IMR-90 (cell line): ENCODE results near the gene CYP4V2. TPM values are rescaled to one million over a fixed set of nuclear protein-coding genes. Genes with fewer than 3 reads are reported as not detected.

ENCODE experiments used
- ATAC-seq: fragments of 200-7000 bp; cut with Tn5 transposase; 2 replicates; pipeline ENCODE4 v1.9.1; 2020; ENCODE audit warnings: low read depth, mild to moderate bottlenecking, moderate library complexity
- BruUV-seq: library from RNA; stranded (reverse); fragments of 400-500 nt; replicated peaks from 2 replicates; lab custom pipeline; 2021; lab: Mats Ljungman, UMichigan
- CTCF ChIA-PET: fragments of 300-600 bp; formaldehyde crosslinking; extraction: SDS; loops from one replicate; lab custom pipeline; 2021; ENCODE audit warnings: antibody characterized with exemption; lab: Yijun Ruan, JAX
- POLR2A ChIA-PET: fragments of 300-600 bp; sonication (Branson Sonifier 250); formaldehyde crosslinking; loops from one replicate; lab custom pipeline; 2022; ENCODE audit warnings: antibody characterized with exemption; ENCODE audit not compliant: unreplicated experiment; lab: Charles Lee
- DNase-seq: peaks from one replicate; pipeline ENCODE4 v3.0.0; 2013
- H2AFZ ChIP-seq: replicated peaks from 2 replicates; pipeline ENCODE3; 2013; ENCODE audit warnings: low read length, mild to moderate bottlenecking; ENCODE audit not compliant: poor library complexity
- H2AK5ac ChIP-seq: 2 replicates; pipeline ENCODE4 v1.6.1; 2013; ENCODE audit warnings: low read depth, low read length, inconsistent platforms
- H2AK9ac ChIP-seq: replicated peaks from 2 replicates; pipeline ENCODE3; 2013; ENCODE audit warnings: mild to moderate bottlenecking, low read depth, low read length, moderate library complexity; ENCODE audit not compliant: poor library complexity
- H2BK120ac ChIP-seq: 2 replicates; pipeline ENCODE4 v1.6.1; 2013; ENCODE audit warnings: low read depth, low read length, inconsistent platforms
- H2BK15ac ChIP-seq: 3 replicates; pipeline ENCODE4 v1.6.1; 2013; ENCODE audit warnings: low read depth, low read length, inconsistent platforms
- H2BK20ac ChIP-seq: 2 replicates; pipeline ENCODE4 v1.6.1; 2013; ENCODE audit warnings: low read depth, mild to moderate bottlenecking, inconsistent platforms, low read length, moderate library complexity
- H2BK5ac ChIP-seq: 2 replicates; pipeline ENCODE4 v1.6.1; 2013; ENCODE audit warnings: mild to moderate bottlenecking, low read depth, low read length, inconsistent platforms; ENCODE audit not compliant: poor library complexity, severe bottlenecking
- H3K14ac ChIP-seq: replicated peaks from 2 replicates; pipeline ENCODE4 v1.6.1; 2013; ENCODE audit warnings: low read depth, low read length, inconsistent platforms
- H3K18ac ChIP-seq: 2 replicates; pipeline ENCODE4 v1.6.1; 2013; ENCODE audit warnings: low read depth, low read length, control low read depth
- H3K23ac ChIP-seq: 2 replicates; pipeline ENCODE4 v1.6.1; 2013; ENCODE audit warnings: low read depth, low read length, inconsistent platforms
- H3K27ac ChIP-seq: 2 replicates; pipeline ENCODE4 v1.5.1; 2013; ENCODE audit warnings: mild to moderate bottlenecking, control low read depth, low read length; ENCODE audit not compliant: insufficient read depth
- H3K27me3 ChIP-seq: 2 replicates; pipeline ENCODE4 v1.6.1; 2013; ENCODE audit warnings: low read length; ENCODE audit not compliant: control insufficient read depth, insufficient read depth
- H3K36me3 ChIP-seq: 2 replicates; pipeline ENCODE4 v1.6.1; 2013; ENCODE audit warnings: low read length, mixed read lengths; ENCODE audit not compliant: control insufficient read depth, insufficient read depth
- H3K4ac ChIP-seq: 2 replicates; pipeline ENCODE4 v1.6.1; 2013; ENCODE audit warnings: low read depth, low read length, inconsistent platforms
- H3K4me1 ChIP-seq: 2 replicates; pipeline ENCODE4 v1.6.1; 2013; ENCODE audit warnings: low read length, mixed read lengths; ENCODE audit not compliant: control insufficient read depth, insufficient read depth
- H3K4me2 ChIP-seq: 2 replicates; pipeline ENCODE4 v1.6.1; 2013; ENCODE audit warnings: low read depth, mild to moderate bottlenecking, control low read depth, low read length, moderate library complexity
- H3K4me3 ChIP-seq: 2 replicates; pipeline ENCODE4 v1.5.1; 2013; ENCODE audit warnings: low read depth, mild to moderate bottlenecking, control low read depth, low read length, moderate library complexity; ENCODE audit not compliant: insufficient read depth
- H3K56ac ChIP-seq: 2 replicates; pipeline ENCODE4 v1.6.1; 2013; ENCODE audit warnings: low read length, inconsistent platforms; ENCODE audit not compliant: insufficient read depth; ENCODE audit errors: extremely low read depth
- H3K79me1 ChIP-seq, 2 experiments: 2 replicates each; pipeline ENCODE4 v1.6.1; 2013; ENCODE audit warnings: low read length in 2 of 2, inconsistent platforms in 1 of 2, low read depth in 1 of 2
- H3K9ac ChIP-seq: 2 replicates; pipeline ENCODE4 v1.6.1; 2013; ENCODE audit warnings: low read depth, low read length, control low read depth
- H3K9me1 ChIP-seq: 2 replicates; pipeline ENCODE4 v1.6.1; 2013; ENCODE audit warnings: low read length, inconsistent platforms; ENCODE audit not compliant: insufficient read depth
- H3K9me3 ChIP-seq: 2 replicates; pipeline ENCODE4 v1.6.1; 2013; ENCODE audit warnings: low read length; ENCODE audit not compliant: control insufficient read depth, insufficient read depth
- H4K20me1 ChIP-seq: 2 replicates; pipeline ENCODE4 v1.6.1; 2013; ENCODE audit warnings: low read length, inconsistent platforms; ENCODE audit not compliant: insufficient read depth
- H4K5ac ChIP-seq: 2 replicates; pipeline ENCODE4 v1.6.1; 2013; ENCODE audit warnings: mild to moderate bottlenecking, low read depth, low read length, control low read depth
- H4K8ac ChIP-seq, 2 experiments: 2 replicates each; pipeline ENCODE4 v1.6.1; 2013; ENCODE audit warnings: low read depth in 2 of 2, low read length in 2 of 2, control low read depth in 1 of 2, inconsistent platforms in 1 of 2
- H4K91ac ChIP-seq: 2 replicates; pipeline ENCODE4 v1.6.1; 2013; ENCODE audit warnings: low read depth, low read length, inconsistent platforms; ENCODE audit not compliant: insufficient read depth
- BHLHE40 ChIP-seq: fragments of 150-350 bp; IDR thresholded peaks from 2 replicates; pipeline ENCODE4 v1.6.1; 2016; ENCODE audit warnings: mild to moderate bottlenecking, low read depth, low read length
- CEBPB ChIP-seq: IDR thresholded peaks from 2 replicates; pipeline ENCODE4 v1.6.1; 2012; ENCODE audit warnings: low read depth, low read length, improper control_type of control experiment
- CHD1 ChIP-seq: IDR thresholded peaks from 2 replicates; pipeline ENCODE4 v1.6.1; 2012; ENCODE audit warnings: low read depth, low read length, improper control_type of control experiment
- CTCF ChIP-seq: conservative IDR thresholded peaks from 2 replicates; pipeline ENCODE4 v1.5.1; 2012; ENCODE audit warnings: mild to moderate bottlenecking, low read depth, low read length, improper control_type of control experiment
- ELK1 ChIP-seq: fragments of 150-350 bp; IDR thresholded peaks from 2 replicates; pipeline ENCODE4 v1.6.1; 2016; ENCODE audit warnings: low read depth, mild to moderate bottlenecking, low read length, moderate library complexity, borderline replicate concordance
- FOS ChIP-seq: fragments of 150-350 bp; IDR thresholded peaks from 2 replicates; pipeline ENCODE4 v1.6.1; 2016; ENCODE audit warnings: low read depth, low read length
- MAFK ChIP-seq: IDR thresholded peaks from 2 replicates; pipeline ENCODE4 v1.6.1; 2012; ENCODE audit warnings: low read depth, low read length, improper control_type of control experiment
- MAZ ChIP-seq: IDR thresholded peaks from 2 replicates; pipeline ENCODE4 v1.6.1; 2012; ENCODE audit warnings: low read depth, mild to moderate bottlenecking, low read length, improper control_type of control experiment, moderate library complexity, borderline replicate concordance
- MXI1 ChIP-seq: IDR thresholded peaks from 2 replicates; pipeline ENCODE4 v1.6.1; 2012; ENCODE audit warnings: low read depth, mild to moderate bottlenecking, low read length, moderate library complexity, borderline replicate concordance
- NFE2L2 ChIP-seq: fragments of 150-350 bp; IDR thresholded peaks from 2 replicates; pipeline ENCODE4 v1.6.1; 2016; ENCODE audit warnings: low read depth, mild to moderate bottlenecking, low read length
- POLR2A ChIP-seq: IDR thresholded peaks from 2 replicates; pipeline ENCODE4 v1.6.1; 2012; ENCODE audit warnings: mild to moderate bottlenecking, low read depth, low read length
- RAD21 ChIP-seq: IDR thresholded peaks from 2 replicates; pipeline ENCODE4 v1.6.1; 2012; ENCODE audit warnings: low read length, improper control_type of control experiment
- RCOR1 ChIP-seq: IDR thresholded peaks from 2 replicates; pipeline ENCODE4 v1.6.1; 2012; ENCODE audit warnings: mild to moderate bottlenecking, low read length, improper control_type of control experiment; ENCODE audit not compliant: insufficient replicate concordance
- RFX5 ChIP-seq: IDR thresholded peaks from 2 replicates; pipeline ENCODE4 v1.8.0; 2012; ENCODE audit warnings: low read depth, mild to moderate bottlenecking, low read length, moderate library complexity
- SMC3 ChIP-seq: fragments of 150-350 bp; IDR thresholded peaks from 2 replicates; pipeline ENCODE4 v1.6.1; 2016; ENCODE audit warnings: low read depth, mild to moderate bottlenecking, antibody characterized with exemption, low read length, moderate library complexity
- USF2 ChIP-seq: fragments of 150-350 bp; IDR thresholded peaks from 2 replicates; pipeline ENCODE4 v1.6.1; 2017; ENCODE audit warnings: mild to moderate bottlenecking, antibody characterized with exemption, low read length, low read depth
- WGBS, 2 experiments: methylation state at CpG; one replicate each; pipeline versions ENCODE4 v1.1.5 to v1.1.7; 2013; ENCODE audit warnings: missing lambda C conversion rate in 2 of 2; ENCODE audit not compliant: insufficient read length in 1 of 2; ENCODE audit errors: extremely low coverage in 2 of 2; 5-methylcytosine and 5-hydroxymethylcytosine counted together
- dilution Hi-C: fragments of 300-500 bp; cut with HindIII; formaldehyde crosslinking; loops from one replicate; pipeline ENCODE4 v1.14.3; 2018; ENCODE audit warnings: low sequenced_read_pairs; ENCODE audit not compliant: unreplicated experiment
- in situ Hi-C: fragments of 300-500 bp; cut with MboI; formaldehyde crosslinking; loops from 3 replicates; pipeline ENCODE4 v1.14.3; 2019; ENCODE audit warnings: low sequenced_read_pairs, inconsistent platforms, mixed read lengths
- intact Hi-C: fragments of 100-400 bp; cut with micrococcal nuclease; formaldehyde crosslinking; loops from 2 replicates; pipeline ENCODE4 v1.10.0; 2022
- polyA plus RNA-seq, 3 experiments: library from polyadenylated mRNA; depleted of rRNA; stranded (reverse); fragments of >200 nt; gene quantifications; 2 replicates each; pipeline ENCODE4 v1.2.3, GENCODE V29; 2012; ENCODE audit warnings: low replicate concordance in 1 of 3
- total RNA-seq: library from RNA; depleted of rRNA; stranded (reverse); fragments of >200 nt; gene quantifications from 2 replicates; pipeline ENCODE4 v1.2.3, GENCODE V29; 2012

The CYP4V2 gene
- total and polyA plus RNA-seq, 2 of the 4 experiments (the other 2 are of a cell fraction), result 3.9 to 4.1 TPM

- BruUV-seq, result no TSS peak
- H2BK5ac ChIP-seq, result no peak overlapping the region
- no peak overlapping the region for H3K14ac ChIP-seq
- H4K91ac ChIP-seq, result no peak overlapping the region
- dilution Hi-C loops, result no loop called here
- no peak for TF ChIP-seq CTCF
- no peak for TF ChIP-seq RCOR1
- no peak for TF ChIP-seq BHLHE40
- no peak for TF ChIP-seq ELK1
- TF ChIP-seq MAFK, result no peak
- TF ChIP-seq RFX5, result no peak
- TF ChIP-seq MAZ, result no peak
- TF ChIP-seq RAD21, result no peak
- TF ChIP-seq CHD1, result no peak
- TF ChIP-seq CEBPB, result no peak
- no peak for TF ChIP-seq MXI1
- TF ChIP-seq SMC3, result no peak
- TF ChIP-seq USF2, result no peak
- TF ChIP-seq FOS, result no peak
- TF ChIP-seq POLR2A, result no peak
- TF ChIP-seq NFE2L2, result no peak
- in situ Hi-C loops, result no loop called here
- no peak overlapping the region for H3K56ac ChIP-seq
- H4K20me1 ChIP-seq, result no peaks in the 10 kb centered on the region
- ChIA-PET CTCF (no interaction called here), POLR2A (no interaction called here)
- 69% methylated on average over 5 of the region's 13 CpGs; no CpG with 5 or more reads in 1 of the 2 experiments for WGBS, 2 experiments
- H3K4ac ChIP-seq, result no peak overlapping the region
- H3K9me3 ChIP-seq, result no peaks in the 10 kb centered on the region
- H3K79me1 ChIP-seq, result no peaks in the 10 kb centered on the region
- H2BK120ac ChIP-seq, result no peak overlapping the region
- no peak overlapping the region for H3K9ac ChIP-seq
- no peaks in the 10 kb centered on the region for H3K4me1 ChIP-seq
- ATAC-seq (no peak), DNase-seq (no peak)
- no peak overlapping the region for H3K23ac ChIP-seq
- H2AK5ac ChIP-seq, result no peak overlapping the region
- H3K4me3 ChIP-seq, result no peak overlapping the region
- no peak overlapping the region for H3K4me2 ChIP-seq
- H4K8ac ChIP-seq, result no peak overlapping the region
- no peak overlapping the region for H2AK9ac ChIP-seq
- H3K18ac ChIP-seq, result no peak overlapping the region
- H3K9me1 ChIP-seq, result no peaks in the 10 kb centered on the region
- H2AFZ ChIP-seq, result no peak overlapping the region
- intact Hi-C loops, result no loop called here
- H4K5ac ChIP-seq, result no peak overlapping the region
- no peak overlapping the region for H3K27ac ChIP-seq
- H3K27me3 ChIP-seq, result no peaks in the 10 kb centered on the region
- H3K36me3 ChIP-seq, result no peaks in the 10 kb centered on the region
- H2BK20ac ChIP-seq, result no peak overlapping the region
- H2BK15ac ChIP-seq, result no peak overlapping the region
Measured at GRCh38 chr4:186170966-186171365, 20.4 kb upstream of the CYP4V2 start.
